Right lobe of liver (tissue), 6 donors: ENCODE measurements around the gene STK24. TPM values are rescaled to one million over a fixed set of nuclear protein-coding genes. Genes with fewer than 3 reads are reported as not detected.

ENCODE experiments used
- ATAC-seq, 4 donors: fragments of 200-7000 bp; cut with Tn5 transposase; one replicate each; pipeline ENCODE4 v1.9.1; 2020; ENCODE audit warnings: mild to moderate bottlenecking in 4 of 4, moderate library complexity in 4 of 4
- DNase-seq, 3 donors: peaks; one replicate each; pipeline ENCODE4 v3.0.0-alpha.2; 2020
- H3K27ac ChIP-seq, 3 donors: fragments of 200-600 bp; one replicate each; pipeline ENCODE4 v1.8.0; 2022
- H3K27me3 ChIP-seq, 2 donors: fragments of 200-600 bp; one replicate each; pipeline ENCODE4 v1.8.0; 2022
- H3K36me3 ChIP-seq, 4 donors: fragments of 200-600 bp; sonication (generic) in 1 of 4; one replicate each; pipeline versions ENCODE4 v1.5.1 to v1.8.0; 2017 to 2022; ENCODE audit warnings: control low read depth in 1 of 4
- H3K4me1 ChIP-seq, 4 donors: fragments of 200-600 bp; sonication (generic) in 1 of 4; one replicate each; pipeline versions ENCODE4 v1.5.1 to v1.8.0; 2017 to 2022; ENCODE audit warnings: control low read depth in 1 of 4
- H3K4me3 ChIP-seq, 3 donors: fragments of 200-600 bp; one replicate each; pipeline ENCODE4 v1.8.0; 2022
- H3K9me3 ChIP-seq, 4 donors: fragments of 200-600 bp; sonication (generic) in 1 of 4; one replicate each; pipeline versions ENCODE4 v1.5.1 to v1.8.0; 2017 to 2022; ENCODE audit warnings: control low read depth in 1 of 4
- CTCF ChIP-seq, 4 donors: fragments of 200-600 bp in 3 of 4; fragments of 450-650 bp in 1 of 4; IDR thresholded peaks; one replicate each; pipeline versions ENCODE4 v1.5.1 to v1.8.0; 2016 to 2022; ENCODE audit warnings: antibody characterized with exemption in 4 of 4, mild to moderate bottlenecking in 2 of 4
- POLR2A ChIP-seq: fragments of 450-650 bp; IDR thresholded peaks from one replicate; pipeline ENCODE4 v1.6.1; 2017; ENCODE audit warnings: antibody characterized with exemption, mild to moderate bottlenecking
- WGBS: methylation state at CpG from one replicate; pipeline ENCODE4 v1.1.6; 2018; ENCODE audit warnings: low coverage, low lambda C conversion rate; ENCODE audit not compliant: insufficient coverage; ENCODE audit errors: missing lambda C conversion rate; 5-methylcytosine and 5-hydroxymethylcytosine counted together
- intact Hi-C, 2 donors: fragments of 100-400 bp; cut with DNase I; formaldehyde crosslinking; loops; one replicate each; pipeline versions ENCODE4 v1.11.2 to v1.14.1; 2022
- total RNA-seq, 6 experiments: library from RNA; depleted of rRNA in 2 of 6; stranded (reverse); fragments of >200 nt in 2 of 6; fragmentation: NEBNext Ultra II Directional in 3 of 6; extraction: Animal tissue kit (Norgen Biotek cat#: 25700) in 3 of 6; gene quantifications; one replicate each; pipeline versions ENCODE4 v1.1.0 to v1.2.4, GENCODE V29; 2016 to 2023
- donor health status: DM: no; HTN: yes; CAD: no.
- donor health status: DM: no; HTN: no; CAD: no.
- donor health status: DM: no; HTN: no; CAD: no.
- donor health status: DM: no; HTN: yes; CAD: no.
- donor health status: DM: no; HTN: yes; CAD: no.

The STK24 gene
- total RNA-seq, 6 experiments from 2014 or later = 14.8 to 40.8 (median 28.6) TPM

- ATAC-seq = peak in 1 of 4 donors; percentile 4
- DNase-seq = peak in 1 of 3 donors; percentile 77
- peaks cover 0 to 58% (median 24%) of the 10 kb centered on the region in 4 donors for H3K4me1 ChIP-seq
- intact Hi-C loops = no loop called here
- H3K27ac ChIP-seq = no peak overlapping the region
- no peaks in the 10 kb centered on the region for H3K27me3 ChIP-seq
- peaks cover 0 to 7% (median 0%) of the 10 kb centered on the region in 4 donors for H3K36me3 ChIP-seq
- H3K4me3 ChIP-seq = no peak overlapping the region
- peak in 1 of 4 donors; percentile 7 for TF ChIP-seq CTCF (IDR thresholded peaks at IDR 0.05)
- TF ChIP-seq POLR2A = no peak
- H3K9me3 ChIP-seq = no peaks in the 10 kb centered on the region
- WGBS = 80% methylated on average over 1 of the region's 10 CpGs
Measured at GRCh38 chr13:98471934-98472333, 105.0 kb downstream of the STK24 start.

GRCh38 chr13:98470920-98471319 lies 106.0 kb downstream of the STK24 start:
- Histone ChIP-seq H3K4me3 (no peak overlapping the region), H3K4me1 (peaks cover 0 to 53% (median 21%) of the 10 kb centered on the region in 4 donors), H3K9me3 (no peaks in the 10 kb centered on the region), H3K27ac (no peak overlapping the region), H3K27me3 (no peaks in the 10 kb centered on the region), H3K36me3 (peaks cover 0 to 7% (median 2%) of the 10 kb centered on the region in 4 donors)
- WGBS = 70% methylated on average over 3 of the region's 6 CpGs
- intact Hi-C loops = no loop called here
- ATAC-seq (no peak), DNase-seq (no peak)
- TF ChIP-seq POLR2A (no peak), CTCF (IDR thresholded peaks at IDR 0.05) (no peak)

GRCh38 chr13:98468929-98469328 lies 108.0 kb downstream of the STK24 start:
- ATAC-seq (no peak), DNase-seq (no peak)
- Histone ChIP-seq H3K36me3 (peaks cover 0 to 7% (median 3%) of the 10 kb centered on the region in 4 donors), H3K27me3 (no peaks in the 10 kb centered on the region), H3K4me3 (no peak overlapping the region), H3K27ac (no peak overlapping the region), H3K9me3 (no peaks in the 10 kb centered on the region), H3K4me1 (peaks cover 0 to 33% (median 10%) of the 10 kb centered on the region in 4 donors)
- TF ChIP-seq CTCF (IDR thresholded peaks at IDR 0.05) = no peak
- TF ChIP-seq POLR2A = no peak
- 83% methylated on average over 1 of the region's 20 CpGs for WGBS
- intact Hi-C loops = no loop called here

GRCh38 chr13:98468361-98468760 lies 108.5 kb downstream of the STK24 start:
- TF ChIP-seq POLR2A (no peak), CTCF (IDR thresholded peaks at IDR 0.05) (peak in 1 of 4 donors; percentile 9)
- intact Hi-C loops = no loop called here
- 65% methylated on average over 2 of the region's 3 CpGs for WGBS
- Histone ChIP-seq H3K36me3 (peaks cover 0 to 12% (median 4%) of the 10 kb centered on the region in 4 donors), H3K27me3 (no peaks in the 10 kb centered on the region), H3K4me1 (peaks cover 0 to 27% (median 7%) of the 10 kb centered on the region in 4 donors), H3K27ac (no peak overlapping the region), H3K4me3 (no peak overlapping the region), H3K9me3 (no peaks in the 10 kb centered on the region)
- ATAC-seq (peak in 1 of 4 donors; percentile 7), DNase-seq (no peak)
